CD14-positive monocyte (primary cell): ENCODE data around the gene CPED1. TPM values are rescaled to one million over a fixed set of nuclear protein-coding genes. Genes with fewer than 3 reads are reported as not detected.
"Not testable (repeated sequence)": the region's sequence is repeated elsewhere in the genome, so short reads cannot be mapped to it uniquely, and the experiment has no call there.

Experiments used
- DNase-seq, 3 donors: peaks; one replicate each; pipeline ENCODE4 v3.0.0-alpha.2; 2011 to 2022
- H2AFZ ChIP-seq: 2 replicates; pipeline ENCODE4 v1.6.0; 2012; ENCODE audit warnings: mild to moderate bottlenecking, low read depth, low read length, inconsistent platforms; ENCODE audit not compliant: insufficient read depth, poor library complexity, severe bottlenecking
- H3K27ac ChIP-seq, 2 donors: 1 replicate in 1 of 2; 2 replicates in 1 of 2; pipeline ENCODE4 v1.5.1; 2012 to 2013; ENCODE audit warnings: low read length in 2 of 2, control low read depth in 1 of 2, inconsistent platforms in 1 of 2, low read depth in 1 of 2, mild to moderate bottlenecking in 1 of 2
- H3K27me3 ChIP-seq, 2 donors: one replicate each; pipeline versions ENCODE4 v1.6.0 to v1.6.1; 2011 to 2013; ENCODE audit warnings: low read length in 2 of 2; ENCODE audit not compliant: control insufficient read depth in 2 of 2, insufficient read depth in 2 of 2
- H3K36me3 ChIP-seq, 2 donors: replicated peaks in 1 of 2; 1 replicate in 1 of 2; 2 replicates in 1 of 2; pipeline versions ENCODE4 v1.5.1 to v1.6.1; 2012 to 2013; ENCODE audit warnings: low read length in 2 of 2, control low read depth in 1 of 2, inconsistent platforms in 1 of 2, mild to moderate bottlenecking in 1 of 2; ENCODE audit not compliant: insufficient read depth in 2 of 2, control insufficient read depth in 1 of 2
- H3K4me1 ChIP-seq, 2 donors: 1 replicate in 1 of 2; 2 replicates in 1 of 2; pipeline versions ENCODE4 v1.5.1 to v1.6.1; 2012 to 2013; ENCODE audit warnings: low read length in 2 of 2, control low read depth in 1 of 2, inconsistent platforms in 1 of 2, mild to moderate bottlenecking in 1 of 2, moderate library complexity in 1 of 2; ENCODE audit not compliant: insufficient read depth in 2 of 2, control insufficient read depth in 1 of 2
- H3K4me2 ChIP-seq: replicated peaks from 2 replicates; pipeline ENCODE3; 2012; ENCODE audit warnings: low read length, moderate library complexity, mild to moderate bottlenecking; ENCODE audit not compliant: poor library complexity, severe bottlenecking; ENCODE audit errors: extremely low read depth
- H3K4me3 ChIP-seq, 3 experiments: fragments of 200-600 bp in 1 of 3; sonication (generic) in 1 of 3; replicated peaks in 1 of 3; 1 replicate in 2 of 3; 2 replicates in 1 of 3; pipeline ENCODE4 v1.5.1; 2011 to 2013; ENCODE audit warnings: low read length in 3 of 3, mild to moderate bottlenecking in 3 of 3, control low read depth in 2 of 3, low read depth in 2 of 3, inconsistent platforms in 1 of 3, moderate library complexity in 1 of 3
- H3K79me2 ChIP-seq: 2 replicates; pipeline ENCODE4 v1.6.0; 2012; ENCODE audit warnings: mild to moderate bottlenecking, control low read depth, inconsistent platforms, low read length, moderate library complexity; ENCODE audit not compliant: insufficient read depth
- H3K9ac ChIP-seq: 2 replicates; pipeline ENCODE4 v1.6.0; 2017; ENCODE audit warnings: low read length, mild to moderate bottlenecking; ENCODE audit not compliant: insufficient read depth, poor library complexity, severe bottlenecking
- H3K9me3 ChIP-seq, 2 donors: replicated peaks in 1 of 2; 1 replicate in 1 of 2; 2 replicates in 1 of 2; pipeline versions ENCODE4 v1.5.1 to v1.6.1; 2012 to 2013; ENCODE audit warnings: low read length in 2 of 2, control low read depth in 1 of 2; ENCODE audit not compliant: control insufficient read depth in 1 of 2, insufficient read depth in 1 of 2
- H4K20me1 ChIP-seq: 2 replicates; pipeline ENCODE4 v1.6.0; 2012; ENCODE audit warnings: mild to moderate bottlenecking, low read length, control low read depth, moderate library complexity; ENCODE audit not compliant: insufficient read depth
- H3K27ac Mint-ChIP-seq, 7 donors: one replicate each; pipeline ENCODE4 v1.8.0; 2020; ENCODE audit warnings: mild to moderate bottlenecking in 7 of 7, mixed read lengths in 7 of 7, moderate library complexity in 6 of 7, inconsistent platforms in 2 of 7
- H3K27me3 Mint-ChIP-seq, 3 donors: one replicate each; pipeline ENCODE4 v1.8.0; 2021 to 2022; ENCODE audit warnings: low read depth in 3 of 3, mild to moderate bottlenecking in 3 of 3, mixed read lengths in 3 of 3, moderate library complexity in 3 of 3, inconsistent platforms in 1 of 3
- H3K36me3 Mint-ChIP-seq, 2 donors: one replicate each; pipeline ENCODE4 v1.8.0; 2020; ENCODE audit warnings: mixed read lengths in 2 of 2, inconsistent platforms in 1 of 2, mild to moderate bottlenecking in 1 of 2
- H3K4me1 Mint-ChIP-seq: one replicate; pipeline ENCODE4 v1.8.0; 2020; ENCODE audit warnings: mild to moderate bottlenecking, mixed read lengths
- H3K4me3 Mint-ChIP-seq, 2 donors: one replicate each; pipeline ENCODE4 v1.8.0; 2020; ENCODE audit warnings: mild to moderate bottlenecking in 2 of 2, mixed read lengths in 2 of 2, moderate library complexity in 1 of 2
- H3K9me3 Mint-ChIP-seq, 7 donors: one replicate each; pipeline ENCODE4 v1.8.0; 2020 to 2022; ENCODE audit warnings: mixed read lengths in 7 of 7, mild to moderate bottlenecking in 6 of 7, moderate library complexity in 6 of 7, inconsistent platforms in 2 of 7
- WGBS: methylation state at CpG from one replicate; pipeline ENCODE4 v1.1.5; 2013; ENCODE audit warnings: missing lambda C conversion rate; ENCODE audit not compliant: insufficient coverage; 5-methylcytosine and 5-hydroxymethylcytosine counted together
- intact Hi-C, 2 donors: fragments of 100-400 bp; cut with micrococcal nuclease; formaldehyde crosslinking; loops; one replicate each; pipeline versions ENCODE4 v1.15.0 to v1.15.1; 2023
- polyA plus RNA-seq, 3 donors: library from polyadenylated mRNA; depleted of rRNA in 1 of 3; unstranded in 2 of 3; stranded (reverse) in 1 of 3; fragments of 300-500 nt in 2 of 3; fragments of >200 nt in 1 of 3; fragmentation: Illumina TruSeq in 2 of 3; gene quantifications; 1 replicate in 2 of 3; 2 replicates in 1 of 3; pipeline ENCODE4 v1.2.3, GENCODE V29; 2012 to 2021
- TF ChIP-seq, protein P1 (sequence below): fragments of 200-600 bp; IDR thresholded peaks from one replicate; pipeline ENCODE4 v1.8.0; 2022; ENCODE audit warnings: antibody characterized with exemption, mild to moderate bottlenecking

The CPED1 gene
- polyA plus RNA-seq, 3 donors, result 9.8 to 30.0 (median 20.4) TPM

DNA sequence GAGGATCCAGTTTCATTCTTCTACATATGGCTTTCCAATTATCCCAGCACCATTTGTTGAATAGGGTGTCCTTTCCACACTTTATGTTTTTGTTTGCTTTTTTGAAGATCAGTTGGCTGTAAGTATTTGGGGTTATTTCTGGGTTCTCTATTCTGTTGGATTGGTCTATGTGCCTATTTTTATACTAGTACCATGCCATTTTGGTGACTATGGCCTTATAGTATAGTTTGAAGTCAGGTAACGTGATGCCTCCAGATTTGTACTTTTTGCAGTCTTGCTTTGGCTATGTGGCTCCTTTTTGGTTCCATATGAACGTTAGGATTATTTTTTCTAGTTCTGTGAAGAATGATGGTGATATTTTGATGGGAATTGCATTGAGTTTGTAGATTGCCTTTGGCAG lies 48.8 kb downstream of the CPED1 start:
- DNase-seq, H3K4me2 ChIP-seq, H3K4me3 Mint-ChIP-seq, H3K36me3 Mint-ChIP-seq, H3K27ac Mint-ChIP-seq, H3K9me3 ChIP-seq, H3K9ac ChIP-seq, H3K4me1 ChIP-seq, H3K79me2 ChIP-seq, H3K9me3 Mint-ChIP-seq, H4K20me1 ChIP-seq, H3K4me1 Mint-ChIP-seq, H3K27me3 ChIP-seq, H3K27ac ChIP-seq, H3K4me3 ChIP-seq, H3K36me3 ChIP-seq, H2AFZ ChIP-seq, H3K27me3 Mint-ChIP-seq: not testable (repeated sequence)
- 100% methylated on average over 1 of the region's 2 CpGs for WGBS
- intact Hi-C loops, result loop anchor here in 1 of 2 donors (10.0 kb wide), 1 partner anchor 53 kb away; the partner anchor contains the start of gene CPED1

DNA sequence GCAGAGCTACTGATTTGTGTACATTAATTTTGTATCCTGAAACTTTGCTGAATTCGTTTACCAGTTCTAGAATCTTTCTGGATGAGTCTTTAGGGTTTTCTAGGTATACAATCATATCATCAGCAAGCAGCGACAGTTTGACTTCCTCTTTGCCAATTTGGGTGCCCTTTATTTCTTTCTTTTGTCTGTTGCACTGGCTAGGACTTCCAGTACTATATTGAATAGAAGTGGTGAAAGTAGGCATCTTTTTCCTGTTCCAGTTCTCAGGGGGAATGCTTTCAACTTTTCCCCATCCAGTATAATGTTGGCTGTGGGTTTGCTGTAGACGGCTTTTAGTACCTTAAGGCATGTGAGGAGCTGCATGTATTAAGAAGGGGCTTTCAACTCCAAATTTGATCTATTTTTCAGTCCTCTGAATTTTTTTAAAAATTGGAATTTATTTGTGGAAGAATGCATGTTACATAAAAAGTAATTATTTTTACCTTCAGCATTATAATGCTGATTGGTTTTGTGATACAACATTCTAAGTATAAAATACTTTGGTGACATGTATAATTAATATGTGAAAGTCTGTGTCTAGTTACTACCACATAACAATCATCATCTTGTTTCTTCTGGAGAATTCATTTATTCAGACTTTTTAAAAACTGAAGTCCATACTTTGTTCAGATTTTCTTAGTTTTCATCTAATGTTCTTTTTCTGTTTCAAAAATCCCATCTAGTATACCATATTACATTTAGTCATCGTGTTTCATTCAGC lies 49.6 kb downstream of the CPED1 start:
- Mint-ChIP-seq H3K27me3 (no peaks in the 10 kb centered on the region), H3K36me3 (no peaks in the 10 kb centered on the region), H3K27ac (no peak overlapping the region), H3K4me3 (no peak overlapping the region), H3K4me1 (peaks cover 5% of the 10 kb centered on the region), H3K9me3 (peaks cover 0 to 7% (median 2%) of the 10 kb centered on the region in 7 donors)
- no CpG with 5 or more reads among the region's 4 CpGs for WGBS
- H3K36me3 ChIP-seq, result no peaks in the 10 kb centered on the region
- no peaks in the 10 kb centered on the region for H4K20me1 ChIP-seq
- no peak for DNase-seq
- no peak overlapping the region for H3K9ac ChIP-seq
- no peaks in the 10 kb centered on the region for H3K79me2 ChIP-seq
- no peak overlapping the region for H3K27ac ChIP-seq
- TF ChIP-seq, protein P1, sequence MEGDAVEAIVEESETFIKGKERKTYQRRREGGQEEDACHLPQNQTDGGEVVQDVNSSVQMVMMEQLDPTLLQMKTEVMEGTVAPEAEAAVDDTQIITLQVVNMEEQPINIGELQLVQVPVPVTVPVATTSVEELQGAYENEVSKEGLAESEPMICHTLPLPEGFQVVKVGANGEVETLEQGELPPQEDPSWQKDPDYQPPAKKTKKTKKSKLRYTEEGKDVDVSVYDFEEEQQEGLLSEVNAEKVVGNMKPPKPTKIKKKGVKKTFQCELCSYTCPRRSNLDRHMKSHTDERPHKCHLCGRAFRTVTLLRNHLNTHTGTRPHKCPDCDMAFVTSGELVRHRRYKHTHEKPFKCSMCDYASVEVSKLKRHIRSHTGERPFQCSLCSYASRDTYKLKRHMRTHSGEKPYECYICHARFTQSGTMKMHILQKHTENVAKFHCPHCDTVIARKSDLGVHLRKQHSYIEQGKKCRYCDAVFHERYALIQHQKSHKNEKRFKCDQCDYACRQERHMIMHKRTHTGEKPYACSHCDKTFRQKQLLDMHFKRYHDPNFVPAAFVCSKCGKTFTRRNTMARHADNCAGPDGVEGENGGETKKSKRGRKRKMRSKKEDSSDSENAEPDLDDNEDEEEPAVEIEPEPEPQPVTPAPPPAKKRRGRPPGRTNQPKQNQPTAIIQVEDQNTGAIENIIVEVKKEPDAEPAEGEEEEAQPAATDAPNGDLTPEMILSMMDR, result no peak
- H3K9me3 ChIP-seq, result no peaks in the 10 kb centered on the region
- H3K27me3 ChIP-seq, result no peaks in the 10 kb centered on the region
- intact Hi-C loops, result loop anchor here in 1 of 2 donors (10.0 kb wide), 1 partner anchor 53 kb away; the partner anchor contains the start of gene CPED1
- no peak overlapping the region for H3K4me3 ChIP-seq
- H2AFZ ChIP-seq, result no peak overlapping the region
- peaks cover 0 to under 1% of the 10 kb centered on the region in 2 donors for H3K4me1 ChIP-seq
- H3K4me2 ChIP-seq, result no peak overlapping the region
